ENCODE measurements around the gene YEATS4.

YEATS4 gene

GRCh38 chr12:69392179-69392928 lies 32.8 kb downstream of the YEATS4 start:
- no peak for DNase-seq (ENCODE audit: low spot score)

- DNase-seq (ENCODE audit: low spot score) = no peak
Observed at GRCh38 chr12:69396041-69396440, 36.5 kb downstream of the YEATS4 start.

GRCh38 chr12:69396963-69397362 lies 37.4 kb downstream of the YEATS4 start:
- DNase-seq (ENCODE audit: low spot score) = no peak

- no peak for DNase-seq (ENCODE audit: low spot score)
Observed at GRCh38 chr12:69397978-69398377, 38.4 kb downstream of the YEATS4 start.

- DNase-seq (ENCODE audit: low spot score) = no peak
Observed at GRCh38 chr12:69401940-69402339, 42.4 kb downstream of the YEATS4 start.

GRCh38 chr12:69404851-69405565 lies 45.5 kb downstream of the YEATS4 start:
- no peak for DNase-seq (ENCODE audit: low spot score)

GRCh38 chr12:69405566-69405865 lies 46.0 kb downstream of the YEATS4 start:
- no peak for DNase-seq (ENCODE audit: low spot score)

- no peak for DNase-seq (ENCODE audit: low spot score)
Observed at GRCh38 chr12:69406217-69406616, 46.7 kb downstream of the YEATS4 start.

- no peak for DNase-seq (ENCODE audit: low spot score)
Observed at GRCh38 chr12:69410571-69410970, 51.0 kb downstream of the YEATS4 start.

GRCh38 chr12:69412655-69413054 lies 53.1 kb downstream of the YEATS4 start:
- DNase-seq (ENCODE audit: low spot score) = no peak

GRCh38 chr12:69415471-69416275 lies 56.1 kb downstream of the YEATS4 start:
- no peak for DNase-seq (ENCODE audit: low spot score)

GRCh38 chr12:69417231-69417630 lies 57.7 kb downstream of the YEATS4 start:
- DNase-seq (ENCODE audit: low spot score) = no peak

- no peak for DNase-seq (ENCODE audit: low spot score)
Observed at GRCh38 chr12:69417741-69418167, 58.2 kb downstream of the YEATS4 start.

GRCh38 chr12:69419701-69420100 lies 60.2 kb downstream of the YEATS4 start:
- DNase-seq (ENCODE audit: low spot score) = no peak

- no peak for DNase-seq (ENCODE audit: low spot score)
Observed at GRCh38 chr12:69421548-69421947, 62.0 kb downstream of the YEATS4 start.

- DNase-seq (ENCODE audit: low spot score) = no peak
Observed at GRCh38 chr12:69423037-69423905, 63.7 kb downstream of the YEATS4 start.

- no peak for DNase-seq (ENCODE audit: low spot score)
Observed at GRCh38 chr12:69425417-69425816, 65.9 kb downstream of the YEATS4 start.

GRCh38 chr12:69428351-69429073 lies 69.0 kb downstream of the YEATS4 start:
- DNase-seq (ENCODE audit: low spot score) = no peak

- no peak for DNase-seq (ENCODE audit: low spot score)
Observed at GRCh38 chr12:69430942-69431590, 71.5 kb downstream of the YEATS4 start.

- DNase-seq (ENCODE audit: low spot score) = no peak
Observed at GRCh38 chr12:69431591-69432222, 72.2 kb downstream of the YEATS4 start.
